K562 (cell line): ENCODE data around the gene FRMD3. TPM values are rescaled to one million over a fixed set of nuclear protein-coding genes. Genes with fewer than 3 reads are reported as not detected.

Experiments
- ATAC-seq: fragments of 200-7000 bp; cut with Tn5 transposase; 3 replicates; pipeline ENCODE4 v1.9.1; 2020; ENCODE audit warnings: moderate library complexity
- BruUV-seq: library from RNA; stranded (reverse); fragments of 400-500 nt; replicated peaks from 2 replicates; lab custom pipeline; 2021; lab: Mats Ljungman, UMichigan
- CTCF ChIA-PET: fragments of 300-600 bp; formaldehyde crosslinking; extraction: SDS; loops from one replicate; lab custom pipeline; 2021; ENCODE audit warnings: low intra/inter-chr PET ratio; lab: Yijun Ruan, JAX
- POLR2A ChIA-PET: fragments of 300-600, 350-650 bp; sonication (Branson Sonifier 250); formaldehyde crosslinking; extraction: SDS; loops from one replicate; lab custom pipeline; 2021; ENCODE audit warnings: antibody characterized with exemption, inconsistent platforms; lab: Yijun Ruan, JAX
- DNase-seq, 4 experiments: peaks; one replicate each; pipeline versions ENCODE4 v3.0.0 to v3.0.0-alpha.2; 2011 to 2018; ENCODE audit warnings: low spot score in 3 of 4, mixed read lengths in 3 of 4; ENCODE audit errors: extremely low read depth in 1 of 4
- FAIRE-seq: peaks from 2 replicates; lab custom pipeline; 2011; peaks lifted over from hg19 to GRCh38; lab: Jason Lieb, UNC
- H2AFZ ChIP-seq: 2 replicates; pipeline ENCODE4 v1.6.0; 2011; ENCODE audit warnings: low read depth, low read length, control low read depth, inconsistent platforms
- H3K27ac ChIP-seq: fragments of 200-600 bp; 3 replicates; pipeline ENCODE4 v1.8.0; 2011; ENCODE audit warnings: low read depth, mild to moderate bottlenecking, control low read depth, inconsistent platforms, low read length, moderate library complexity, mixed read lengths; ENCODE audit errors: extremely low read depth
- H3K27me3 ChIP-seq, 2 experiments: fragments of 300-600 bp in 1 of 2; 2 replicates in 1 of 2; 3 replicates in 1 of 2; pipeline versions ENCODE4 v1.6.0 to v1.8.0; 2011; ENCODE audit warnings: inconsistent platforms in 2 of 2, low read length in 2 of 2, mild to moderate bottlenecking in 1 of 2, mixed read lengths in 1 of 2, moderate library complexity in 1 of 2; ENCODE audit not compliant: control insufficient read depth in 2 of 2, insufficient read depth in 2 of 2
- H3K36me3 ChIP-seq: fragments of 300-600 bp; 3 replicates; pipeline ENCODE4 v1.8.0; 2011; ENCODE audit warnings: mild to moderate bottlenecking, low read length, inconsistent platforms; ENCODE audit not compliant: control insufficient read depth, insufficient read depth
- H3K4me1 ChIP-seq, 2 experiments: fragments of 200-600 bp in 1 of 2; replicated peaks in 1 of 2; 2 replicates in 1 of 2; 3 replicates in 1 of 2; pipeline versions ENCODE4 v1.5.1 to v1.8.0; 2011; ENCODE audit warnings: inconsistent platforms in 2 of 2, low read length in 2 of 2, mild to moderate bottlenecking in 1 of 2, mixed read lengths in 1 of 2, moderate library complexity in 1 of 2; ENCODE audit not compliant: control insufficient read depth in 2 of 2, insufficient read depth in 2 of 2
- H3K4me2 ChIP-seq: 2 replicates; pipeline ENCODE4 v1.6.1; 2011; ENCODE audit warnings: low read length, control low read depth, inconsistent platforms, mixed read lengths; ENCODE audit not compliant: insufficient read depth
- H3K4me3 ChIP-seq: fragments of 200-600 bp; sonication (generic), shearing (Covaris generic); 2 replicates; pipeline ENCODE4 v1.5.1; 2016; ENCODE audit warnings: control low read depth, inconsistent platforms
- H3K79me2 ChIP-seq: fragments of 200-600 bp; 3 replicates; pipeline ENCODE4 v1.8.0; 2011; ENCODE audit warnings: low read length, inconsistent platforms; ENCODE audit not compliant: control insufficient read depth, insufficient read depth
- H3K9ac ChIP-seq, 2 experiments: 2 replicates each; pipeline versions ENCODE4 v1.6.0 to v1.6.1; 2011; ENCODE audit warnings: low read depth in 2 of 2, low read length in 2 of 2, control low read depth in 1 of 2, inconsistent platforms in 1 of 2, mild to moderate bottlenecking in 1 of 2, mixed read lengths in 1 of 2; ENCODE audit not compliant: insufficient read depth in 1 of 2
- H3K9me1 ChIP-seq: one replicate; pipeline ENCODE4 v1.6.0; 2011; ENCODE audit warnings: inconsistent platforms, mild to moderate bottlenecking, low read length, moderate library complexity; ENCODE audit not compliant: control insufficient read depth, insufficient read depth
- H3K9me3 ChIP-seq: replicated peaks from 2 replicates; pipeline ENCODE4 v1.5.1; 2011; ENCODE audit warnings: low read depth, low read length, inconsistent platforms; ENCODE audit not compliant: control insufficient read depth, insufficient read depth
- H4K20me1 ChIP-seq: replicated peaks from 2 replicates; pipeline ENCODE4 v1.6.1; 2011; ENCODE audit warnings: low read length, inconsistent platforms, mixed read lengths; ENCODE audit not compliant: control insufficient read depth, insufficient read depth
- HNRNPK ChIP-seq: fragments of 200-400 bp; formaldehyde crosslinking; IDR thresholded peaks from one replicate; pipeline ENCODE4 v1.6.1; 2018; ENCODE audit warnings: mild to moderate bottlenecking, low read depth, low read length; ENCODE audit not compliant: poor library complexity, severe bottlenecking
- KAT2B ChIP-seq: IDR thresholded peaks from one replicate; pipeline ENCODE4 v1.6.1; 2012; ENCODE audit warnings: low read depth, mild to moderate bottlenecking, control low read depth, inconsistent platforms, low read length, moderate library complexity
- KLF13 ChIP-seq: fragments of 450-650 bp; IDR thresholded peaks from 2 replicates; pipeline ENCODE4 v1.6.1; 2016; ENCODE audit warnings: missing genetic modification characterization, low read depth, mild to moderate bottlenecking, missing compliant biosample characterization, moderate library complexity, borderline replicate concordance
- TAF7 ChIP-seq: fragments of 450-650 bp; IDR thresholded peaks from 2 replicates; pipeline ENCODE4 v1.6.1; 2016; ENCODE audit warnings: missing genetic modification characterization, missing compliant biosample characterization
- ZNF175 ChIP-seq: fragments of 200-800 bp; sonication (Bioruptor generic); IDR thresholded peaks from 2 replicates; pipeline ENCODE4 v1.6.1; 2016; ENCODE audit warnings: low read depth, mild to moderate bottlenecking, missing genetic modification characterization, missing compliant biosample characterization
- ZNF311 ChIP-seq: fragments of 250-450 bp; sonication (Bioruptor Pico); IDR thresholded peaks from 2 replicates; pipeline ENCODE4 v1.4.0; 2020; ENCODE audit warnings: mild to moderate bottlenecking, moderate library complexity
- WGBS: fragments of 100-300 bp; shearing (Covaris generic); methylation state at CpG from one replicate; pipeline ENCODE4 v1.1.6; 2016; ENCODE audit warnings: low coverage, mixed read lengths; ENCODE audit not compliant: insufficient coverage; ENCODE audit errors: missing lambda C conversion rate; 5-methylcytosine and 5-hydroxymethylcytosine counted together
- in situ Hi-C: fragments of 300-500 bp; cut with MboI; formaldehyde crosslinking; loops from 4 replicates; pipeline ENCODE4 v1.15.0; 2018; ENCODE audit warnings: inconsistent platforms, mixed read lengths
- intact Hi-C: fragments of 100-400 bp; cut with micrococcal nuclease; formaldehyde crosslinking; loops from 2 replicates; pipeline ENCODE4 v1.14.2; 2022
- polyA plus RNA-seq, 8 experiments: library from polyadenylated mRNA; depleted of rRNA in 4 of 8; stranded (reverse) in 5 of 8; unstranded in 3 of 8; fragments of >200 nt; fragmentation: Nextera tagmentation in 2 of 8; fragmentation: Illumina TruSeq in 1 of 8; extraction: Ambion mirVana in 2 of 8; extraction: Trizol in 1 of 8; gene quantifications; 2 replicates each; pipeline versions ENCODE4 v1.2.1 to v1.2.3, GENCODE V29; 2011 to 2014; ENCODE audit warnings: inconsistent platforms in 1 of 8, missing spikeins in 1 of 8
- total RNA-seq, 7 experiments: library from RNA; depleted of rRNA in 6 of 7; stranded (reverse); fragments of >200 nt in 6 of 7; fragmentation: Illumina TruSeq in 2 of 7; extraction: Trizol in 2 of 7; gene quantifications; 2 replicates each; pipeline versions ENCODE4 v1.2.1 to v1.2.3, GENCODE V29; 2011 to 2021; ENCODE audit warnings: low replicate concordance in 1 of 7
- TF ChIP-seq, protein P1 (sequence below), 2 experiments: fragments of 450-650 bp; IDR thresholded peaks; 2 replicates each; pipeline ENCODE4 v1.6.1; 2016; ENCODE audit warnings: mild to moderate bottlenecking in 2 of 2, borderline replicate concordance in 1 of 2, low read depth in 1 of 2, moderate library complexity in 1 of 2

The FRMD3 gene
- total and polyA plus RNA-seq, 9 of the 15 experiments (the other 6 are each of a cell fraction or from before 2014, with no cell fraction given) = 0.09 to 0.51 (median 0.21) TPM

DNA sequence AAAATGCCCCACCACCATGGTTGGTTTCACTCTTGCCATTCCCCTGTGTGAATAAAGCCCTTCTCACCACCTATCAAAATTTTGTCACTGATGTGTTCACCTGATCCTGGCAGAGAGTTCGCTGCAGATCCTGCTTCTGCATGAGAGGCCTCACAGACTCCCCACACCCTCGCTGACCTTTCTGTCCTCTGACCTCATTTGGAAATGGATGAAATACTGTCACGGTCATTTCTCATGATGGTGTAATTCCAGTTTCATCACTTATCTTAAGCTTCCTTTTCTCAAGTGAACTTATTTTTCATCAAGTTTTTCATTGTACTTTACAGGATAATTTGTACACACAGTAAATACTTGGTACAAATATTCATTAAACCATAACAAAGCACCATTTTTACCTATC is 131.3 kb downstream of the FRMD3 start (continued):
- TF ChIP-seq ZNF311 (CRISPR knock-in tag) (no peak), ZNF175 (CRISPR knock-in tag) (no peak)

DNA sequence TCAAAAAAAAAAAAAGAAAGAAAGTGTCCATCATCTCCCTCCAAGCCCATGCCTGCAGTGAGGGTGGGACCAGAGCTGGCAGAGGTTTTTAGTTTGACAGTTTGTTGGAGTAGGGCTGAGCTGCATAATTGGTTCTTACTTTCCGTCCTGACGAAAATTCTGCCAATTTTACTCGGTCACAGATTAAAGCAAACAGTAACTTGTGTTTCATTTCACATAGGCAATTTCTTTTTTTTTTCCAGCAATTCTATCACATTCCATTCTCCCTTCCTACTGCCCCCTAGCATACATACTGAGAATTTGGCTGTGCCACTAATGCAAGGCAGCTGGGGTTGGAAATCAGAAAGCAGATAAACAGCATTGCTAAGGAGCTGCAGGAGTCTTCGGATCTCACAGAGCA is 132.4 kb downstream of the FRMD3 start:
- no peaks in the 10 kb centered on the region for H3K79me2 ChIP-seq
- no peak overlapping the region for H3K27ac ChIP-seq
- in situ Hi-C loops = no loop called here
- TF ChIP-seq, protein P1, sequence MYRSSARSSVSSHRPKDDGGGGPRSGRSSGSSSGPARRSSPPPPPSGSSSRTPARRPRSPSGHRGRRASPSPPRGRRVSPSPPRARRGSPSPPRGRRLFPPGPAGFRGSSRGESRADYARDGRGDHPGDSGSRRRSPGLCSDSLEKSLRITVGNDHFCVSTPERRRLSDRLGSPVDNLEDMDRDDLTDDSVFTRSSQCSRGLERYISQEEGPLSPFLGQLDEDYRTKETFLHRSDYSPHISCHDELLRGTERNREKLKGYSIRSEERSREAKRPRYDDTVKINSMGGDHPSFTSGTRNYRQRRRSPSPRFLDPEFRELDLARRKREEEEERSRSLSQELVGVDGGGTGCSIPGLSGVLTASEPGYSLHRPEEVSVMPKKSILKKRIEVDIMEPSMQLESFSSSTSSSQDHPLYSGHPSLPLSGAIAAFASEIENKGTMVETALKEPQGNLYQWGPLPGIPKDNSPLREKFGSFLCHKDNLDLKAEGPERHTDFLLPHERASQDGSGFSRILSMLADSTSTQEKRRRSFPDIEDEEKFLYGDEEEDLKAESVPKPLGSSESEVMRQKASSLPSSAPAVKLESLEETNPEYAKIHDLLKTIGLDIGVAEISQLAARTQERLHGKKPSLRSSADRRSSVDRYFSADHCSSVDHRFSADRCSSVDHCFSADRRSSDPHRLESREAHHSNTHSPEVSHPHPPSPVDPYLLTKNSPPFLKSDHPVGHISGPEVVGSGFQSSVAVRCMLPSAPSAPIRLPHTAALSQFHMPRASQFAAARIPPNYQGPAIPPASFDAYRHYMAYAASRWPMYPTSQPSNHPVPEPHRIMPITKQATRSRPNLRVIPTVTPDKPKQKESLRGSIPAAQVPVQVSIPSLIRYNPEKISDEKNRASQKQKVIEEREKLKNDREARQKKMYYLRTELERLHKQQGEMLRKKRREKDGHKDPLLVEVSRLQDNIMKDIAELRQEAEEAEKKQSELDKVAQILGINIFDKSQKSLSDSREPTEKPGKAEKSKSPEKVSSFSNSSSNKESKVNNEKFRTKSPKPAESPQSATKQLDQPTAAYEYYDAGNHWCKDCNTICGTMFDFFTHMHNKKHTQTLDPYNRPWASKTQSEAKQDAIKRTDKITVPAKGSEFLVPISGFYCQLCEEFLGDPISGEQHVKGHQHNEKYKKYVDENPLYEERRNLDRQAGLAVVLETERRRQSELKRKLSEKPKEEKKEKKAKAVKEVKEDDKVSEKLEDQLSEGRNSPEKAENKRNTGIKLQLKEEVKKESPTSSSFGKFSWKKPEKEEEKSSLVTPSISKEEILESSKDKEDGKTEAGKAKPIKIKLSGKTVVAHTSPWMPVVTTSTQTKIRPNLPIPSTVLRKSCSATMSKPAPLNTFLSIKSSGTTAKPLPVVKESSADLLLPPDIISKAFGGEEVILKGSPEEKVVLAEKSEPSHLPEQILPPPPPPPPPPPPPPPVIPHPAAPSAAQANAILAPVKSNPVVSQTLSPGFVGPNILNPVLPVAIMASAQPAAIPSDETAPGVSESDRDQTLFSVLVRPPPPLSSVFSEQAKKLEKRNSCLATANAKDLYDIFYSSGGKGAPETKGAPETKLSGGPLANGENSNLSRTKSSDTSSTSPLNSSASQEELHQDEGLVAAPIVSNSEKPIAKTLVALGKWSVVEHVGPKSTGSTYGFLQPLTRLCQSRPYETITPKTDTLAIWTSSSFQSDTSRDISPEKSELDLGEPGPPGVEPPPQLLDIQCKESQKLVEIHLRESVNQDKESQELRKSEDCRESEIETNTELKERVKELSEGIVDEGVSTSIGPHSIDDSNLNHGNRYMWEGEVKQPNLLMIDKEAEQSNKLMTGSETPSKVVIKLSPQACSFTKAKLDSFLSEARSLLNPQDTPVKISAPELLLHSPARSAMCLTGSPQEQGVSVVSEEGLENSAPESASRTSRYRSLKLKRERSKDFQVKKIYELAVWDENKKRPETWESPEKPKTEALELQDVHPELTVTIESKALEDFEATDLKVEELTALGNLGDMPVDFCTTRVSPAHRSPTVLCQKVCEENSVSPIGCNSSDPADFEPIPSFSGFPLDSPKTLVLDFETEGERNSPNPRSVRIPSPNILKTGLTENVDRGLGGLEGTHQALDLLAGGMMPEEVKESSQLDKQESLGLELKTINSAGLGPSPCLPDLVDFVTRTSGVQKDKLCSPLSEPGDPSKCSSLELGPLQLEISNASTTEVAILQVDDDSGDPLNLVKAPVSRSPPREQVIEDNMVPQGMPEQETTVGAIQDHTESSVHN (IDR thresholded peaks at IDR 0.05; ENCODE audit: borderline replicate concordance in 1 of 2, low read depth in 1 of 2) = no peak
- TF ChIP-seq HNRNPK = no peak
- no peak for TF ChIP-seq TAF7 (tag)
- TF ChIP-seq KLF13 (tag) = no peak
- TF ChIP-seq KAT2B = no peak
- H3K9me3 ChIP-seq = no peaks in the 10 kb centered on the region
- no peak overlapping the region for H3K9ac ChIP-seq
- FAIRE-seq (no peak), DNase-seq (no peak), ATAC-seq (no peak)
- no peak overlapping the region for H2AFZ ChIP-seq
- no peak overlapping the region for H3K4me3 ChIP-seq
- H3K4me1 ChIP-seq = no peaks in the 10 kb centered on the region
- no peaks in the 10 kb centered on the region for H4K20me1 ChIP-seq
- no peaks in the 10 kb centered on the region for H3K36me3 ChIP-seq
- ChIA-PET CTCF (no interaction called here), POLR2A (no interaction called here)
- BruUV-seq = no TSS peak
- H3K9me1 ChIP-seq = no peaks in the 10 kb centered on the region
- intact Hi-C loops = no loop called here
- no peaks in the 10 kb centered on the region for H3K27me3 ChIP-seq
- 3% methylated on average over 4 of the region's 4 CpGs for WGBS
- H3K4me2 ChIP-seq = no peak overlapping the region
